ENCODE measurements around the gene CPNE5. TPM values are rescaled to one million over a fixed set of nuclear protein-coding genes. Genes with fewer than 3 reads are reported as not detected.

The CPNE5 gene
- total RNA-seq, 2 donors from 2014 or later, result 3.9 to 64.5 TPM

DNA sequence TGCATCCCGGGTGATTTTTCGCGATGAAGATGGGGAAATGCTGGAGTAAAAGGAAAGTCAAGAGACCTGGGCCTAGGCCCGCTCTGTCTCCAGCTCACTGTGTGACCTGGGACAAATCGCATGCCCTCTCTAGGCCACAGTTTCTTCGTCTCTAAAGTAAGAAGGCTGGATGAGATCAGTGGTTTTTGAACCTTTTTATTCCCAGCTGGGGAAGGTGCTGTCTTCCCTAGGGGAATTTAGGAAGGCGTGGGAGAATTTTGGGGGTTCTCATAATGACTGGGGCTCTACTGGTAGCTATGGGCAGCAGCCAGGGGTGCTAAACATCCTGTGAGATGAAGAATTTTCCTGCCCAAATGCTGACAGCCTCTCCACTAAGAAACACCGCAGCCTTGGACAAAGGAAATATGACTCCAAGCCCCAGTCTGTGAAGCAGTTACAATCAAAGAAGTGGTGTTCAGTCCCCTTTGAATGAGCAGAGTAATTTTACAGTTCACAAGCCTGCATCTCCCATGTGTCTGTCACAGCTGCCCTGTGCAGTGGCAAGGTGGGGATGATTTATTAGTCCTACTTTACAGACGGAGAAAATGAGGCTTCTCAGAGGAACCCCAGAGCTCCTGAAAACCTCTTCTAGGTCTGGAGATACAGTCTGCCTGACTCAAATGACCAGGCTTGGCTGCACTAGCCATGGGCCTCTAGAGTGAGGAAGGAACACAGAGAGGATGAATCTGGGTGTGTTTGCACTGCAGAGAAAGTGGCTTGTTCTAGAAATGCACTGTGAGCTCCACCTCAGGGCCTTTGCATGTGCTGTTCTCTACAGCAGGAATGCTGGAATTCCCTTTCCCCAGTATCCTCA is 84.4 kb downstream of the CPNE5 start:
- intact Hi-C loops (cut with DNase I), result loop anchor here (5.0 kb wide), 2 partner anchors 73 to 133 kb away; no protein-coding TSS in a partner anchor
- Histone ChIP-seq H3K4me3 (no peak overlapping the region), H3K9me3 (no peaks in the 10 kb centered on the region), H3K36me3 (no peaks in the 10 kb centered on the region), H3K27me3 (replicated peaks; ENCODE audit: insufficient read depth) (no peaks in the 10 kb centered on the region), H3K4me1 (replicated peaks) (no peaks in the 10 kb centered on the region), H3K27ac (no peak overlapping the region)
- WGBS, result 89% methylated on average over 9 of the region's 9 CpGs
- no peak for DNase-seq (ENCODE audit: low spot score)
- TF ChIP-seq, protein P1, sequence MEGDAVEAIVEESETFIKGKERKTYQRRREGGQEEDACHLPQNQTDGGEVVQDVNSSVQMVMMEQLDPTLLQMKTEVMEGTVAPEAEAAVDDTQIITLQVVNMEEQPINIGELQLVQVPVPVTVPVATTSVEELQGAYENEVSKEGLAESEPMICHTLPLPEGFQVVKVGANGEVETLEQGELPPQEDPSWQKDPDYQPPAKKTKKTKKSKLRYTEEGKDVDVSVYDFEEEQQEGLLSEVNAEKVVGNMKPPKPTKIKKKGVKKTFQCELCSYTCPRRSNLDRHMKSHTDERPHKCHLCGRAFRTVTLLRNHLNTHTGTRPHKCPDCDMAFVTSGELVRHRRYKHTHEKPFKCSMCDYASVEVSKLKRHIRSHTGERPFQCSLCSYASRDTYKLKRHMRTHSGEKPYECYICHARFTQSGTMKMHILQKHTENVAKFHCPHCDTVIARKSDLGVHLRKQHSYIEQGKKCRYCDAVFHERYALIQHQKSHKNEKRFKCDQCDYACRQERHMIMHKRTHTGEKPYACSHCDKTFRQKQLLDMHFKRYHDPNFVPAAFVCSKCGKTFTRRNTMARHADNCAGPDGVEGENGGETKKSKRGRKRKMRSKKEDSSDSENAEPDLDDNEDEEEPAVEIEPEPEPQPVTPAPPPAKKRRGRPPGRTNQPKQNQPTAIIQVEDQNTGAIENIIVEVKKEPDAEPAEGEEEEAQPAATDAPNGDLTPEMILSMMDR (IDR thresholded peaks at IDR 0.05), result no peak
- no peak for TF ChIP-seq POLR2A (IDR thresholded peaks at IDR 0.05)
- TF ChIP-seq POLR2AphosphoS5 (IDR thresholded peaks at IDR 0.05), result no peak

DNA sequence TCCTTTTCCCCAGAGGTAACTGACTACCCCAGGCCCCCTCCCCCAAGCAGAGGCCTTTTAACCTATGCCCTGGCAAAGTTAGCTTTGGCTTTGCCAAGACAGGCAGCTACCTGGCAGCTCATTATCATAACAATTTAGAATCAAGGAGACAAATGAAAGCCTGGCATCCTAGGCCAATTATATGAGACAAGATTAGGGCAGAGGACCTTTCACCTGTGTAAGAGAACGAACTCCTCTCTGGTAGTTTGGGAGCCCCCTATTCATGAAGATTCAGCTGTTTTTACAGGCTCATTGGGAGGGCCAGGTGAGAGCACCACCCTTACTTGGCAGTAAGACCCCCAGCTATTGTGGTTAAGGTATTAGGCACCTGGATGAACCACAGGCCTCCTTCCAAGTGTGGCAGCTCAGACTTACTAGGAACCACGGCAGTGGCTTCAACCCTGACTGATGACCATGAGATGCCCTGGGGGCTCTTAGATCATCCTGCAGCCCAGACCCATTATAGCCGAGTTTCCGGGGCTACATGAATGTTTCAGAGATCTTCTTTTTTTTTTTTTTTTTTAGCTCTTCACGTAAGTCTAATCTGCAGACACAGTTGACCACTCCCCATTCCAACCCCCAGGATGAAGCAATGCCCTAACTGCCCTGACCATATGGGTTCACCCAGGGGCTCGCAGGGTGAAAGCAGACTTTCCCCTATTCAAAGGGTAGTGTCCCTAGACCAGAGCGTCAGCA is 85.4 kb downstream of the CPNE5 start:
- Histone ChIP-seq H3K36me3 (no peaks in the 10 kb centered on the region), H3K27me3 (replicated peaks; ENCODE audit: insufficient read depth) (no peaks in the 10 kb centered on the region), H3K4me3 (no peak overlapping the region), H3K4me1 (replicated peaks) (no peaks in the 10 kb centered on the region), H3K9me3 (no peaks in the 10 kb centered on the region), H3K27ac (no peak overlapping the region)
- WGBS, result 91% methylated on average over 7 of the region's 7 CpGs
- DNase-seq (ENCODE audit: low spot score), result no peak
- TF ChIP-seq POLR2A (IDR thresholded peaks at IDR 0.05) (no peak), POLR2AphosphoS5 (IDR thresholded peaks at IDR 0.05) (no peak)
- TF ChIP-seq, protein P1 (IDR thresholded peaks at IDR 0.05), result no peak
- intact Hi-C loops (cut with DNase I), result no loop called here

DNA sequence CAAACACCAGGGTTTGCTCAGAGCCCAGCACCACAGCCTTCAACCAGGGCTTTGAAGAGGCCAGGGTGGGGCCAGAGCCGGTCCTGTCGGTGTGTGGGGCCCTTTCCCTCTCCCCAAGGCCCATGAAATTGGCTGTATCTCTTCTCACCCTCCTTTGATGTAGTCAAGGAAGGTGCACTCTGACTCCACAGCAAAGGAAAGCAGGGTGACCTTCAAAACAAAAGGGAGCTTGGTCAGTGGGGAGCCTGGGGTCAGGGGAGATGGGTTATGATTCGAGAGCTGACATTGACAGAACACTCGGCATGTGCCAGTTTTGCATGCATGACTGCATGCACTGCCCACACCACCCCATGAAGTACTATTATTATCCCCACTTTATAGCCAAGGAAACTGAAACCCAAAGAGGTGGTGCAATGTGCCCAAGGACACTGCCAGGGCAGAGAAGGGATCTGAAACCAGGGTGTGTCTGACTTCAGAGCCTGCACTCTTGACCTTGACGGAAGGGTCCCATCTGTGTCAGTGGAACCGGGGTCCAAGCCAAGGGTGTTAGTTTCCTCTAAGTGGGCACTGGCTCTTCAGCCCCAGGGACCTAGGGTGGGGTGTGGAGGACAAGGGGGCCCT is 86.2 kb downstream of the CPNE5 start:
- H3K36me3 ChIP-seq, result no peaks in the 10 kb centered on the region
- 87% methylated on average over 6 of the region's 6 CpGs for WGBS
- H3K4me3 ChIP-seq, result no peak overlapping the region
- no peak for TF ChIP-seq POLR2AphosphoS5 (IDR thresholded peaks at IDR 0.05)
- TF ChIP-seq POLR2A (IDR thresholded peaks at IDR 0.05), result no peak
- TF ChIP-seq, protein P1 (IDR thresholded peaks at IDR 0.05), result no peak
- no peak overlapping the region for H3K27ac ChIP-seq
- H3K4me1 ChIP-seq (replicated peaks), result no peaks in the 10 kb centered on the region
- DNase-seq (ENCODE audit: low spot score), result no peak
- H3K9me3 ChIP-seq, result no peaks in the 10 kb centered on the region
- intact Hi-C loops (cut with DNase I), result no loop called here
- H3K27me3 ChIP-seq (replicated peaks; ENCODE audit: insufficient read depth), result no peaks in the 10 kb centered on the region

DNA sequence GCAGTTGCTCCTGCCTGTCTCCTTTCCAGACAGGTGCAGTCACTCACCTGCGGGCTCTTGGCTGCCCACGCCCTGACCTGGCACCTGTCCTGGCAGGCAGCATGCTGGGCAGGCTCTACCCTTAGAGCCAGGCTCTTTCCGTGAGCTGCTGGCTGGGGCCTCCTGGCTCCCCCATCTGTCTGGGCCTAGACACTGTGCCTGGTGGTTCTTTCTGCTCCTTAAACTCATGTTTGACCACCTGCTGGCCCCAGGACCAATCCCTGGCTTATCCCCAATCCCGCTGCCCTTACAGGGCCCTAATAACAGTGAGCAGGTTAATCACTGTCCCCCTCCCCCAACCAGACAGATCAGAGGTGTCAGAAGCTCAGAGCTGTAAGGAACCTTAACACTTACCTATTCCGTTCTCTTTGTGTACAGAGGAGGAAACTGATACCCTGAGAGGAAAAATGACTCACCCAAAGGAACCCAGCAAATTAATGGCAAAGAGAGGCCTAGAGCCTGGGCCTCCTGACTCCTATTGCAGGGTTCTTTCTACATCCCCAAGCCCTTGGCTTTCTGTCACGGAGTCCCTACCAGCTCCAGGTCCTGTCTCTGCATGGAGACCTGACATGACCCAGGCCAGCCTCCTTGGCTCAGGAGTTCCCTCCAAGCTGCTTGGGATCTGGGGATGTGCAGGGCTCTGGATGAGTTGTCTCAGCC is 86.9 kb downstream of the CPNE5 start:
- WGBS, result 66% methylated on average over 6 of the region's 6 CpGs
- no peak overlapping the region for H3K27ac ChIP-seq
- intact Hi-C loops (cut with DNase I), result no loop called here
- H3K4me3 ChIP-seq, result no peak overlapping the region
- no peak for TF ChIP-seq POLR2A (IDR thresholded peaks at IDR 0.05)
- TF ChIP-seq, protein P1 (IDR thresholded peaks at IDR 0.05), result no peak
- TF ChIP-seq POLR2AphosphoS5 (IDR thresholded peaks at IDR 0.05), result no peak
- no peaks in the 10 kb centered on the region for H3K36me3 ChIP-seq
- H3K27me3 ChIP-seq (replicated peaks; ENCODE audit: insufficient read depth), result no peaks in the 10 kb centered on the region
- DNase-seq (ENCODE audit: low spot score), result no peak
- H3K9me3 ChIP-seq, result no peaks in the 10 kb centered on the region
- no peaks in the 10 kb centered on the region for H3K4me1 ChIP-seq (replicated peaks)

Data from prostate gland (tissue), 2 donors.